Activated T-cell treated with anti-CD3 and anti-CD28 coated beads for 24 hours (primary cell): ENCODE data around the gene ATP2B1.

ENCODE experiments used
- DNase-seq: peaks from one replicate; pipeline ENCODE4 v3.0.0-alpha.2; 2020; ENCODE audit warnings: low read depth

The ATP2B1 gene

GRCh38 chr12:89657066-89657465, 51.6 kb downstream of the ATP2B1 start:
- no peak for DNase-seq

GRCh38 chr12:89655841-89656240, 52.8 kb downstream of the ATP2B1 start:
- DNase-seq = no peak

- DNase-seq = no peak
Measured at GRCh38 chr12:89651192-89651591, 57.4 kb downstream of the ATP2B1 start.

- DNase-seq = no peak
Measured at GRCh38 chr12:89650239-89650638, 58.4 kb downstream of the ATP2B1 start.

GRCh38 chr12:89649820-89650219, 58.8 kb downstream of the ATP2B1 start:
- no peak for DNase-seq

- DNase-seq = no peak
Measured at GRCh38 chr12:89649139-89649538, 59.5 kb downstream of the ATP2B1 start.

GRCh38 chr12:89648211-89648930, 60.3 kb downstream of the ATP2B1 start:
- DNase-seq = no peak

- no peak for DNase-seq
Measured at GRCh38 chr12:89645434-89645833, 63.2 kb downstream of the ATP2B1 start.

GRCh38 chr12:89642959-89643358, 65.7 kb downstream of the ATP2B1 start:
- DNase-seq = no peak

GRCh38 chr12:89636776-89637160, 71.9 kb downstream of the ATP2B1 start:
- DNase-seq = no peak

- DNase-seq = no peak
Measured at GRCh38 chr12:89636052-89636775, 72.4 kb downstream of the ATP2B1 start.

- no peak for DNase-seq
Measured at GRCh38 chr12:89634508-89634907, 74.1 kb downstream of the ATP2B1 start.

GRCh38 chr12:89632778-89633177, 75.9 kb downstream of the ATP2B1 start:
- no peak for DNase-seq

- no peak for DNase-seq
Measured at GRCh38 chr12:89622115-89622514, 86.5 kb downstream of the ATP2B1 start.

- no peak for DNase-seq
Measured at GRCh38 chr12:89621521-89621920, 87.1 kb downstream of the ATP2B1 start.

GRCh38 chr12:89619764-89620163, 88.9 kb downstream of the ATP2B1 start:
- DNase-seq = no peak

GRCh38 chr12:89618113-89618862, 90.3 kb downstream of the ATP2B1 start:
- DNase-seq = no peak

GRCh38 chr12:89610366-89610765, 98.3 kb downstream of the ATP2B1 start:
- DNase-seq = no peak

- DNase-seq = no peak
Measured at GRCh38 chr12:89603678-89604077, 105.0 kb downstream of the ATP2B1 start.

GRCh38 chr12:89597770-89598169, 110.9 kb downstream of the ATP2B1 start:
- no peak for DNase-seq

- DNase-seq = no peak
Measured at GRCh38 chr12:89597210-89597609, 111.4 kb downstream of the ATP2B1 start.

- no peak for DNase-seq
Measured at GRCh38 chr12:89593873-89594272, 114.8 kb downstream of the ATP2B1 start.

GRCh38 chr12:89593233-89593632, 115.4 kb downstream of the ATP2B1 start:
- DNase-seq = no peak
